Esophagus muscularis mucosa (tissue), 4 donors: ENCODE data around the gene CLIP1. TPM values are rescaled to one million over a fixed set of nuclear protein-coding genes. Genes with fewer than 3 reads are reported as not detected.
A peak's percentile ranks its signal among the peaks of the same experiment; 100 is the strongest.

ENCODE experiments used
- DNase-seq: peaks from one replicate; pipeline ENCODE4 v3.0.0-alpha.2; 2017; ENCODE audit errors: extremely low spot score
- H3K27ac ChIP-seq, 4 donors: fragments of 200-600 bp; sonication (generic); replicated peaks in 1 of 4; 1 replicate in 3 of 4; 2 replicates in 1 of 4; pipeline ENCODE4 v1.5.1; 2016 to 2019; ENCODE audit warnings: mild to moderate bottlenecking in 1 of 4
- H3K27me3 ChIP-seq, 4 donors: fragments of 200-600 bp; sonication (generic); one replicate each; pipeline versions ENCODE4 v1.5.1 to v1.6.0; 2016 to 2019
- H3K36me3 ChIP-seq, 4 donors: fragments of 200-600 bp; sonication (generic); one replicate each; pipeline ENCODE4 v1.5.1; 2016 to 2019
- H3K4me1 ChIP-seq, 4 donors: fragments of 200-600 bp; sonication (generic); one replicate each; pipeline ENCODE4 v1.5.1; 2016 to 2019
- H3K4me3 ChIP-seq, 4 donors: fragments of 200-600 bp; sonication (generic); 1 replicate in 2 of 4; 2 replicates in 2 of 4; pipeline ENCODE4 v1.5.1; 2016 to 2019; ENCODE audit warnings: mild to moderate bottlenecking in 4 of 4, moderate library complexity in 1 of 4
- H3K9me3 ChIP-seq, 4 donors: fragments of 200-600 bp; sonication (generic); 1 replicate in 3 of 4; 2 replicates in 1 of 4; pipeline ENCODE4 v1.5.1; 2016 to 2019
- CTCF ChIP-seq, 3 experiments: fragments of 200-600 bp in 2 of 3; fragments of 450-650 bp in 1 of 3; sonication (generic) in 2 of 3; IDR thresholded peaks; one replicate each; pipeline ENCODE4 v1.5.1; 2017 to 2019; ENCODE audit warnings: antibody characterized with exemption in 3 of 3, mild to moderate bottlenecking in 2 of 3, moderate library complexity in 1 of 3
- EP300 ChIP-seq: sonication (generic); formaldehyde crosslinking; IDR thresholded peaks from one replicate; pipeline ENCODE4 v1.6.1; 2017; ENCODE audit warnings: antibody characterized with exemption
- POLR2A ChIP-seq: fragments of 450-650 bp; IDR thresholded peaks from one replicate; pipeline ENCODE4 v1.6.1; 2017; ENCODE audit warnings: antibody characterized with exemption, moderate library complexity, mild to moderate bottlenecking, low read depth
- POLR2AphosphoS5 ChIP-seq, 2 donors: sonication (generic); formaldehyde crosslinking; IDR thresholded peaks; one replicate each; pipeline ENCODE4 v1.6.1; 2017; ENCODE audit warnings: antibody characterized with exemption in 2 of 2
- WGBS: methylation state at CpG from one replicate; pipeline ENCODE4 v1.1.5; 2018; 5-methylcytosine and 5-hydroxymethylcytosine counted together
- intact Hi-C: fragments of 100-400 bp; cut with DNase I; formaldehyde crosslinking; loops from one replicate; pipeline ENCODE4 v1.15.1; 2023
- total RNA-seq, 4 donors: library from RNA; depleted of rRNA; stranded (reverse); fragments of >200 nt; gene quantifications; one replicate each; pipeline versions ENCODE4 v1.1.0 to v1.2.1, GENCODE V29; 2016

Gene CLIP1
- total RNA-seq, 4 donors from 2014 or later = 234 to 263 (median 250) TPM

DNA sequence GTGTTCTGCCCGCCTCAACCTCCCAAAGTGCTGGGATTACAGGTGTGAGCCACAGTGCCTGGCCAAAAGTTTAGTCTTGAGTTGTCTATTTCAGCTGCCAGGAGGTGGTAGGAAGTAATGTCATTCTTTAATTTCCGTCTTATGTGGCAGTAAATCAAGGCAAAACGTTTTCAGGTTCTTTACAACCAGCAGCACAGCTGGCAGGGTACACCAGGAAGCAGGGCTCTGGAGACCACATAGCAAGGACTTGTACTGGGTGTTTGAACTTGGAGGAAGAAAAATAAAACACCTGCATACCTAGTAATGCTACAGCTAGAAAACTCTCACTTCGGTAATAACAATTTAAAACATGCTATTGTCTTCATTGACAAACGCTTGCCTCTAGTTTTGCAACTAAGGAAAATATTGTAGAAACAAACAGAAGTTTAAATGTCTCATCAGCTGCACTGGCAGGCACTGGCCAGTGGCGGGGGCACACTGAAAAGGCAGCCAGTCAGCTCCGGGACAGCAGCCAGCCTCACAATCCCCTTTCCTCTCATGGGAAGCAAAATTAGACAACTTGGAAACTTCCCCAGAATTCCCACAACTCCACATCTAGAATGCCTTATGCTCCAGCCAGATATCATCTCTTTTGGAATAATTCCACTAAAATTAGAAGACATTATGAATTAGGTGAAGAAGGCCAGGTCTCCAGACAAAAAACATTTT lies 72.2 kb downstream of the CLIP1 start:
- no peak for DNase-seq
- 35% methylated on average over 7 of the region's 7 CpGs for WGBS
- peaks cover 0 to 21% (median 19%) of the 10 kb centered on the region in 4 donors for H3K4me1 ChIP-seq
- intact Hi-C loops = no loop called here
- H3K4me3 ChIP-seq = no peak overlapping the region
- H3K36me3 ChIP-seq = peaks cover 33 to 87% (median 58%) of the 10 kb centered on the region in 4 donors
- H3K27me3 ChIP-seq = no peaks in the 10 kb centered on the region
- no peaks in the 10 kb centered on the region for H3K9me3 ChIP-seq
- TF ChIP-seq CTCF (IDR thresholded peaks at IDR 0.05) (peak; percentile 41 to 62 (median 54)), POLR2A (no peak), POLR2AphosphoS5 (IDR thresholded peaks at IDR 0.05) (peak in 1 of 2 donors; percentile 61), EP300 (no peak)
- H3K27ac ChIP-seq = peak overlapping the region; percentile 42 to 70 (median 54)

GRCh38 chr12:122349078-122349477 lies 73.4 kb downstream of the CLIP1 start:
- WGBS = 98% methylated on average over 4 of the region's 4 CpGs
- Histone ChIP-seq H3K4me1 (peaks cover 0 to 20% (median 18%) of the 10 kb centered on the region in 4 donors), H3K9me3 (no peaks in the 10 kb centered on the region), H3K27me3 (no peaks in the 10 kb centered on the region), H3K4me3 (no peak overlapping the region), H3K27ac (peak overlapping the region in 2 of 4 donors; percentile 8 to 70), H3K36me3 (peaks cover 24 to 82% (median 53%) of the 10 kb centered on the region in 4 donors)
- TF ChIP-seq POLR2A = no peak
- TF ChIP-seq EP300 = no peak
- TF ChIP-seq POLR2AphosphoS5 (IDR thresholded peaks at IDR 0.05) = no peak
- TF ChIP-seq CTCF (IDR thresholded peaks at IDR 0.05) = no peak
- DNase-seq = no peak
- intact Hi-C loops = loop anchor here (5.0 kb wide), 1 partner anchor 123 kb away; no protein-coding TSS in a partner anchor

DNA sequence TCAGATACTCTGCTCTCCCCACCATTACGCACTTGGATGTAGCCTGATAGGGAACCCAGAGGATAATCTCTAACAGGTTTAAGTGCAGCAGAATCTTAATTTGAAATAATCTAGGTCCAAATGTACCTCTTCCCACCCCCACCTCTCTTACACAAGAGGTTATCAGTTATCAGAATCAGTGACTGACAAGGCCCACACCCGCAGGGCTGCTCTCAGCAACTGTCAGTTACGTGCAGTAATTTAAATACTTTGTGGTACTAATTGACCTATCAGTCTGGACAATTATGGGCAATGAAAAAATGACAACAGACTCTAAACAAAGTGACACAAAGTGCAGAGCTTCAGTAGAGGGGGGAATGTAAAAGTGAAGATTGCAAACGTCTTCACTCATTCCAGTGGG lies 74.0 kb downstream of the CLIP1 start:
- H3K9me3 ChIP-seq = no peaks in the 10 kb centered on the region
- H3K4me1 ChIP-seq = peaks cover 0 to 20% (median 18%) of the 10 kb centered on the region in 4 donors
- H3K27me3 ChIP-seq = no peaks in the 10 kb centered on the region
- H3K27ac ChIP-seq = no peak overlapping the region
- DNase-seq = no peak
- 93% methylated on average over 4 of the region's 4 CpGs for WGBS
- H3K36me3 ChIP-seq = peaks cover 18 to 81% (median 49%) of the 10 kb centered on the region in 4 donors
- intact Hi-C loops = loop anchor here (5.0 kb wide), 1 partner anchor 124 kb away; no protein-coding TSS in a partner anchor
- no peak overlapping the region for H3K4me3 ChIP-seq
- TF ChIP-seq CTCF (IDR thresholded peaks at IDR 0.05) (no peak), POLR2A (no peak), POLR2AphosphoS5 (IDR thresholded peaks at IDR 0.05) (no peak), EP300 (no peak)

GRCh38 chr12:122346054-122346453 lies 76.4 kb downstream of the CLIP1 start:
- DNase-seq = no peak
- H3K36me3 ChIP-seq = peaks cover 11 to 78% (median 45%) of the 10 kb centered on the region in 4 donors
- intact Hi-C loops = loop anchor here (5.0 kb wide), 1 partner anchor 126 kb away; no protein-coding TSS in a partner anchor
- H3K4me3 ChIP-seq = no peak overlapping the region
- H3K27ac ChIP-seq = no peak overlapping the region
- WGBS = 92% methylated on average over 5 of the region's 5 CpGs
- peaks cover 0 to 14% (median 14%) of the 10 kb centered on the region in 4 donors for H3K4me1 ChIP-seq
- H3K27me3 ChIP-seq = no peaks in the 10 kb centered on the region
- H3K9me3 ChIP-seq = no peaks in the 10 kb centered on the region
- no peak for TF ChIP-seq POLR2AphosphoS5 (IDR thresholded peaks at IDR 0.05)
- TF ChIP-seq POLR2A = no peak
- no peak for TF ChIP-seq CTCF (IDR thresholded peaks at IDR 0.05)
